Measurements from ENCODE around the gene ERLEC1. TPM values are rescaled to one million over a fixed set of nuclear protein-coding genes. Genes with fewer than 3 reads are reported as not detected.
"Not testable (repeated sequence)": the region's sequence is repeated elsewhere in the genome, so short reads cannot be mapped to it uniquely, and the experiment has no call there.

ERLEC1 gene, protein sequence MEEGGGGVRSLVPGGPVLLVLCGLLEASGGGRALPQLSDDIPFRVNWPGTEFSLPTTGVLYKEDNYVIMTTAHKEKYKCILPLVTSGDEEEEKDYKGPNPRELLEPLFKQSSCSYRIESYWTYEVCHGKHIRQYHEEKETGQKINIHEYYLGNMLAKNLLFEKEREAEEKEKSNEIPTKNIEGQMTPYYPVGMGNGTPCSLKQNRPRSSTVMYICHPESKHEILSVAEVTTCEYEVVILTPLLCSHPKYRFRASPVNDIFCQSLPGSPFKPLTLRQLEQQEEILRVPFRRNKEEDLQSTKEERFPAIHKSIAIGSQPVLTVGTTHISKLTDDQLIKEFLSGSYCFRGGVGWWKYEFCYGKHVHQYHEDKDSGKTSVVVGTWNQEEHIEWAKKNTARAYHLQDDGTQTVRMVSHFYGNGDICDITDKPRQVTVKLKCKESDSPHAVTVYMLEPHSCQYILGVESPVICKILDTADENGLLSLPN
- total RNA-seq: 39.6 TPM

GRCh38 chr2:53786705-53787613 is at the start of gene ERLEC1, which contains the start of gene ASB3:
Gene ERLEC1 (plus strand): TSS chr2:53787044. CDS start chr2:53787211, 167 bp downstream.
Gene ASB3 (minus strand): TSS chr2:53786953. CDS start chr2:53765572, 21,381 bp downstream.
- DNase-seq (ENCODE audit: low spot score): peak; percentile 92
- peak; percentile 99 for ATAC-seq
- intact Hi-C loops (cut with DNase I): no loop called here

DNA sequence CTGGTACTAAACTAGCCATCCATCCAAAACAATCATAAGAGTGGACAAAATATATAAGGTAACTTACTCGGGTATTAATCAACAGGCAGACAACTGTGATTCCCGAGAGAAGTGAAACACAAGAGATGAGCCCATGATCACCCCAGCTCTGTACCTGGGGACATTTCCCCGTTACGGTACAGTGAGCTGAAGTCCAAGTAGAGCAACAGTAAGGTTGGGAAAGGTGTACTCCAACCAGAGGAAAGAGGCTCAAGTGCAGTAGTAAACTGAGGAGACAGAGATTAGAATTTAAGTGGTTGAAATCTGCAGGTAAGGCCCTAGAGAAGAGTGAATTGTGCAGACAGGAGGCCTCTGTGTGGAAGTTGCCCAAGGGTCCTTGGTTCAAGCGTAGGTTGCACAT is 49.8 kb upstream of the ERLEC1 start:
- ATAC-seq (no peak), DNase-seq (ENCODE audit: low spot score) (no peak)
- intact Hi-C loops (cut with DNase I): no loop called here

DNA sequence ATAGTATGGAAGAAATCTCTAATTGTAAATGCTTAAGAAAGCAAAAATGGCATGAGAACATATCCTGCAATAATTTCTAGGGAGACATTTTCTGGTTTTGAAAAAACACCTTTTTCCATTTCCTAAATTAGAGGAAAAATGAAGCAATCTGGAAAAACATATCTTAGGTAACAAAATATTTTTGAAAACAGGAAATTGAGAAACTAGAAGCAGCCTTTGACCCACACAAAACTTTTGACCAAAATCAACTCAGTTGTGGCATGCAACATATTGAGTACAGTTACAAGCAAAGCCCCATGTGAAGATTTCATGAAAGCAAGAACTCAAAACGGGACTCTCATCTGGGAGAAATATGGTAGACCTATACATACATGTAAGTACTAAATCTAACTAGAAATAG is 47.8 kb upstream of the ERLEC1 start:
- ATAC-seq: no peak
- DNase-seq (ENCODE audit: low spot score): no peak
- intact Hi-C loops (cut with DNase I): no loop called here

DNA sequence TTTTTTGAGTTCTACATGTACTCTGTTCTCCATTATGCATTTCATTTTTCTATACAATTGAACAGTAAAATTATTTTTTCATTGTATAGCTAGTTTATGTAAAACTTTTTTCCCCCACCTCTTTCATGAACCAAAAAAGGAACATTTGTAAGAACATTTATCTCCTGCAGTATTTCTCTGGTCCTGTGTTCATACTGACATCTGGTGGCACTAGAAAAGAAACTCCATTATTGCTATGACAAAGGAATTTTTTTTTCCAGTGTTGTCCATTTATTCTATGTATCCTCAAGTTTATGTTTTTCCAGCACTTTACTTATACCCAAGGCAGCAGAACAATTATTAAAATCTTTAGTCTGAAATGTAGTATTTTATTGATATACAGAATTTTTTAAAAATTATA is 46.7 kb upstream of the ERLEC1 start:
- no peak for ATAC-seq
- intact Hi-C loops (cut with DNase I): no loop called here
- no peak for DNase-seq (ENCODE audit: low spot score)

GRCh38 chr2:53744395-53745065 is 42.3 kb upstream of the ERLEC1 start:
- ATAC-seq: no peak
- DNase-seq (ENCODE audit: low spot score): no peak
- intact Hi-C loops (cut with DNase I): no loop called here

GRCh38 chr2:53750041-53750768 is 36.6 kb upstream of the ERLEC1 start:
- intact Hi-C loops (cut with DNase I): no loop called here
- no peak for ATAC-seq
- no peak for DNase-seq (ENCODE audit: low spot score)

DNA sequence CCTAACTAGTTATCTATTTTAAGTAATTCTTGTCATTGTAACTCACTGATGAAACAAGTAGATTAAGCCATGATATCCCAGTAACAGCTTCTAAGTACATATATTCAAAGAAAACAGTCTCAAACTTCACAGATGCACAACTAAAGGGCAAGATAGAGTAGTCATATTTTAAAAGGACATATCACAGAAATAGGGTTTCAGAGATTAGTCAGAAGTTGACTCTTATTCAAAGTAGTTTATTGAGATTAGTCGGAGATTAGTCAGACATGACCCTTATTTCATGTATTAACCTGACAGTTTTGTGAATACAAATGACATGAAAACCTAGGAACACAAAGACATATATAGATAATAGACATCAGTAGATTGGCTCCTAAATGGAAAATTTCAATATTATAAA is 35.1 kb upstream of the ERLEC1 start:
- intact Hi-C loops (cut with DNase I): no loop called here
- ATAC-seq: no peak
- no peak for DNase-seq (ENCODE audit: low spot score)

- ATAC-seq (no peak), DNase-seq (ENCODE audit: low spot score) (no peak)
- intact Hi-C loops (cut with DNase I): no loop called here
Measured at GRCh38 chr2:53752385-53752784, 34.5 kb upstream of the ERLEC1 start.

DNA sequence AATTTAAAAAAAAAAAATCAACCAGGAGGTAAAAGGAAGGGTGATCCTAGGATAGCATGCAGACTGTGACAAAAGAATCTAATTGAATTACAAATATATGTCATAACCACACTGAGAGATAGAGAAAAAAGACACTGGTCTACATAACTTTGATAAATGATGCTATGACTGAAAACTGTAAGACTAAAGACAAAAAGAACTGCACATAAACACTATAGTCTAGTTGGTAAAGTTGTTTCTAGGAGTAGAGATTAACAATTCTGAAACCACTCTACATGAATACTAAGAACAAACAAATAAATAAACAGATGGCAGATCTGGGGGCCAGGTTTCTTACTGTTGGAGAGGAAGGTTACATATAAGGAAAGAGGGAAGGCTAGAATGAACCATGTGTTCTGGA is 33.8 kb upstream of the ERLEC1 start:
- intact Hi-C loops (cut with DNase I): no loop called here
- ATAC-seq (no peak), DNase-seq (ENCODE audit: low spot score) (no peak)

DNA sequence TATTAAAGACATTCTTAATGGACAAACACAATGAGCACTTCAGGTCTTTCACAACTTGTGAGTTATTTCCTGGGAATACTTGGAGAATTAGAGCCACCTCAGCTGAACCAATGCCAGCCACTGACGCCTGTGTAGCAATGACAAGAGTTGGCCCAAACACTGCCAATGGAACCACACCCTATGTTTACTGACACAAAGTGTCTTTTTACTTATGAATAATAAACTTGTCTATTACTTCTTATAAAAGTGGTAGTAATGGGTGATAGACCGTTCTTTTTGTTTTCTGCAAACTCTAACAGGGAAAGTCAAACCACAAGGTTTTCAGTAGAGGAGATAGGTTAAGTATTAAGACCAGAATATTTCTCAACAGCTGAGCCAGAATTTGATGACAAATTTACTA is 31.7 kb upstream of the ERLEC1 start:
- DNase-seq (ENCODE audit: low spot score): no peak
- intact Hi-C loops (cut with DNase I): no loop called here
- no peak for ATAC-seq

DNA sequence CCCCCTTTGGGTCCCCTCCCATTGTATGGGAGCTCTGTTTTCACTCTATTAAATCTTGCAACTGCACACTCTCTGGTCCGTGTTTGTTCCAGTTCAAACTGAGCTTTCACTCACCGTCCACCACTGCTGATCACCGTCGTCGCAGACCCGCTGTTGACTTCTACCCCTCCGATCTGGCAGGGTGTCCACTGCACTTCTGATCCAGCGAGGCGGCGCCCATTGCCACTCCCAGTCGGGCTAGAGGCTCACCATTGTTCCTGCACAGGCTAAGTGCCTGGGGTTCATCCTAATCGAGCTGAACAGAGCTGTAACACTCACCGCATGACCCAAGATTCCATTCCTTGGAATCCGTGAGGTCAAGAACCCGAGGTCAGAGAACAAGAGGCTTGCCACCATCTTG is 30.2 kb upstream of the ERLEC1 start:
- intact Hi-C loops (cut with DNase I): no loop called here
- ATAC-seq: no peak

DNA sequence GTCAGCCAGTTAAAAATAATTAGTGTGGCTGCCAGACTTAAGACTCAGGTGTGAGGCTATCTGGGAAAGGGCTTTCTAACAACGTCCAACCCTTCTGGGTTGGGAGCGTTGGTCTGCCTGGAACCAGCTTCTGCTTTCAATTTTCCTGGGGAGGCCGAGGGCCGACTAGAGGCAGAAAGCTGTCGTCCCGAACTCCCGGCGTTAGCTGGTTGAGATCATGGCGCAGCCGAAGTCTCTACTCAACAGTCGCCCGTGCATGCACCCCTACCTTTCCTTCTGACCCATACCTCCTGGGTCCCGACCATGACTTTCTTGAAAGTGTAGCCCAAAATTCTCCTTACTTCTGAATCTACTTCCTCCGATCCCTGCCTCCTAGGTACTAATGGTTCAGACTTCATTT is 29.6 kb upstream of the ERLEC1 start:
- intact Hi-C loops (cut with DNase I); DNase-seq (ENCODE audit: low spot score); ATAC-seq: not testable (repeated sequence)

More for the DNA sequence above, 30.2 kb upstream of the ERLEC1 start:
- no peak for DNase-seq (ENCODE audit: low spot score)

GRCh38 chr2:53765767-53766166 is 21.1 kb upstream of the ERLEC1 start:
- intact Hi-C loops (cut with DNase I): no loop called here
- ATAC-seq (no peak), DNase-seq (ENCODE audit: low spot score) (no peak)

- intact Hi-C loops (cut with DNase I): no loop called here
- ATAC-seq: peak; percentile 98
Measured at GRCh38 chr2:53767405-53768241, 19.2 kb upstream of the ERLEC1 start, which contains the start of gene CHAC2. Gene CHAC2 (plus strand): TSS chr2:53767804. CDS start chr2:53767887, 83 bp downstream.

GRCh38 chr2:53768242-53768542 is 18.7 kb upstream of the ERLEC1 start:
- ATAC-seq (no peak), DNase-seq (ENCODE audit: low spot score) (no peak)
- intact Hi-C loops (cut with DNase I): no loop called here

More at GRCh38 chr2:53767405-53768241, 19.2 kb upstream of the ERLEC1 start, which contains the start of gene CHAC2:
- DNase-seq (ENCODE audit: low spot score): peak; percentile 87

- no peak for DNase-seq (ENCODE audit: low spot score)
- ATAC-seq: no peak
- intact Hi-C loops (cut with DNase I): no loop called here
Measured at GRCh38 chr2:53769318-53769945, 17.4 kb upstream of the ERLEC1 start.

DNA sequence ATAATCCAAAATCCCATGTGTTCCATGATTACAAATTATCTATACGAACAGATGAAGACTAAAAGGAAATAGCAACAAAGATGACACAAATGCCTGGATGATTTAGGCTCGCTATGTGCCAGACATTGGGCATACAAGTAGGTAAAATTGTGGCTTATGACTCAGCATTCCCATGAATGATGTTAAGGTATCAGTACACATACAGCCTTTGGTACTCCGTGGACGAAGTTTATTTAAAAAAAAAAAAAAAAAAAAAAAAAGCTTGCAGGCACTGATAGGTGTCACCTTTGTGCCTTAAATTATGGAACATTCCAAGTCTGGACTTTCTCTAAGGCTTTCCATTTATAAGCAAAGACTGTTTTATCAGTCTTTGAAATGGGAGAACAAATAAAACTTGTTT is 16.6 kb upstream of the ERLEC1 start:
- ATAC-seq (no peak), DNase-seq (ENCODE audit: low spot score) (no peak)
- intact Hi-C loops (cut with DNase I): no loop called here
